Activated naive CD4-positive, alpha-beta T cell treated with anti-CD3 and anti-CD28 coated beads for 36 hours (primary cell): ENCODE results near the gene SRRM2. TPM values are rescaled to one million over a fixed set of nuclear protein-coding genes. Genes with fewer than 3 reads are reported as not detected.

Source experiments
- CTCF ChIA-PET: fragments of 350-600 bp; sonication (Branson Sonifier 250); formaldehyde crosslinking; loops from one replicate; lab custom pipeline; 2021; ENCODE audit warnings: antibody characterized with exemption; lab: Charles Lee
- DNase-seq: peaks from one replicate; pipeline ENCODE4 v3.0.0-alpha.2; 2020
- H3K27ac Mint-ChIP-seq: one replicate; pipeline ENCODE4 v1.8.0; 2021; ENCODE audit warnings: mild to moderate bottlenecking, mixed read lengths
- H3K27me3 Mint-ChIP-seq: one replicate; pipeline ENCODE4 v1.8.0; 2021; ENCODE audit warnings: low read depth, mixed read lengths
- H3K36me3 Mint-ChIP-seq: one replicate; pipeline ENCODE4 v1.8.0; 2021; ENCODE audit warnings: low read depth, mixed read lengths
- H3K4me1 Mint-ChIP-seq: one replicate; pipeline ENCODE4 v1.8.0; 2021; ENCODE audit warnings: low read depth, mixed read lengths
- H3K4me3 Mint-ChIP-seq: one replicate; pipeline ENCODE4 v1.8.0; 2021; ENCODE audit warnings: mild to moderate bottlenecking, moderate library complexity, mixed read lengths
- H3K9me3 Mint-ChIP-seq: one replicate; pipeline ENCODE4 v1.8.0; 2021; ENCODE audit warnings: mixed read lengths
- intact Hi-C: fragments of 100-400 bp; cut with micrococcal nuclease; formaldehyde crosslinking; loops from one replicate; pipeline ENCODE4 v1.15.1; 2023
- total RNA-seq, 2 experiments: library from RNA; stranded (reverse); gene quantifications; one replicate each; pipeline ENCODE4 v1.2.3, GENCODE V29; 2021

SRRM2 gene
- total RNA-seq, 2 experiments from 2014 or later = 607 to 649 TPM

GRCh38 chr16:2710021-2710710 lies 42.3 kb upstream of the SRRM2 start:
- Mint-ChIP-seq H3K27me3 (no peaks in the 10 kb centered on the region), H3K4me1 (peaks cover 4% of the 10 kb centered on the region), H3K9me3 (no peaks in the 10 kb centered on the region), H3K4me3 (no peak overlapping the region), H3K36me3 (peaks cover 6% of the 10 kb centered on the region), H3K27ac (no peak overlapping the region)
- no peak for DNase-seq
- CTCF ChIA-PET = no interaction called here
- intact Hi-C loops = no loop called here

GRCh38 chr16:2710711-2711231 lies 41.7 kb upstream of the SRRM2 start:
- no peak for DNase-seq
- Mint-ChIP-seq H3K9me3 (no peaks in the 10 kb centered on the region), H3K27me3 (no peaks in the 10 kb centered on the region), H3K4me1 (peaks cover 4% of the 10 kb centered on the region), H3K36me3 (peaks cover 6% of the 10 kb centered on the region), H3K27ac (no peak overlapping the region), H3K4me3 (no peak overlapping the region)
- intact Hi-C loops = no loop called here
- CTCF ChIA-PET = no interaction called here

- Mint-ChIP-seq H3K36me3 (peaks cover 6% of the 10 kb centered on the region), H3K4me3 (no peak overlapping the region), H3K27ac (no peak overlapping the region), H3K27me3 (no peaks in the 10 kb centered on the region), H3K4me1 (peaks cover 6% of the 10 kb centered on the region), H3K9me3 (no peaks in the 10 kb centered on the region)
- CTCF ChIA-PET = interaction anchor here (1.0 kb wide), 1 partner anchor 63 kb away, joined by 4 read pairs; no protein-coding TSS in a partner anchor
- DNase-seq = no peak
- intact Hi-C loops = no loop called here
Measured at GRCh38 chr16:2711370-2712062, 40.9 kb upstream of the SRRM2 start.

- no peaks in the 10 kb centered on the region for H3K27me3 Mint-ChIP-seq
- H3K4me1 Mint-ChIP-seq = peaks cover 6% of the 10 kb centered on the region
- CTCF ChIA-PET = interaction anchor here (1.0 kb wide), 1 partner anchor 63 kb away, joined by 4 read pairs; no protein-coding TSS in a partner anchor
- intact Hi-C loops = no loop called here
- H3K27ac Mint-ChIP-seq = no peak overlapping the region
- H3K9me3 Mint-ChIP-seq = no peaks in the 10 kb centered on the region
- no peak for DNase-seq
- H3K4me3 Mint-ChIP-seq = no peak overlapping the region
- H3K36me3 Mint-ChIP-seq = peaks cover 6% of the 10 kb centered on the region
Measured at GRCh38 chr16:2712063-2712441, 40.4 kb upstream of the SRRM2 start.

GRCh38 chr16:2712546-2712945 lies 39.9 kb upstream of the SRRM2 start:
- intact Hi-C loops = no loop called here
- CTCF ChIA-PET = interaction anchor here (1.0 kb wide), 1 partner anchor 64 kb away, joined by 4 read pairs; no protein-coding TSS in a partner anchor
- peaks cover 6% of the 10 kb centered on the region for H3K4me1 Mint-ChIP-seq
- H3K4me3 Mint-ChIP-seq = no peak overlapping the region
- H3K27ac Mint-ChIP-seq = no peak overlapping the region
- no peak for DNase-seq
- peaks cover 6% of the 10 kb centered on the region for H3K36me3 Mint-ChIP-seq
- no peaks in the 10 kb centered on the region for H3K27me3 Mint-ChIP-seq
- no peaks in the 10 kb centered on the region for H3K9me3 Mint-ChIP-seq

GRCh38 chr16:2713523-2713922 lies 38.9 kb upstream of the SRRM2 start:
- Mint-ChIP-seq H3K4me1 (peaks cover 6% of the 10 kb centered on the region), H3K27me3 (no peaks in the 10 kb centered on the region), H3K27ac (no peak overlapping the region), H3K9me3 (no peaks in the 10 kb centered on the region), H3K36me3 (no peaks in the 10 kb centered on the region), H3K4me3 (no peak overlapping the region)
- DNase-seq = no peak
- intact Hi-C loops = no loop called here
- CTCF ChIA-PET = no interaction called here

GRCh38 chr16:2713985-2714774 lies 38.3 kb upstream of the SRRM2 start:
- Mint-ChIP-seq H3K4me1 (peaks cover 6% of the 10 kb centered on the region), H3K27ac (no peak overlapping the region), H3K4me3 (no peak overlapping the region), H3K27me3 (no peaks in the 10 kb centered on the region), H3K9me3 (no peaks in the 10 kb centered on the region), H3K36me3 (no peaks in the 10 kb centered on the region)
- intact Hi-C loops = no loop called here
- CTCF ChIA-PET = no interaction called here
- DNase-seq = no peak

- Mint-ChIP-seq H3K4me1 (peaks cover 6% of the 10 kb centered on the region), H3K27ac (no peak overlapping the region), H3K36me3 (no peaks in the 10 kb centered on the region), H3K4me3 (peak overlapping the region; percentile 4), H3K9me3 (no peaks in the 10 kb centered on the region), H3K27me3 (no peaks in the 10 kb centered on the region)
- CTCF ChIA-PET = no interaction called here
- intact Hi-C loops = no loop called here
- no peak for DNase-seq
Measured at GRCh38 chr16:2715064-2715463, 37.4 kb upstream of the SRRM2 start.

- Mint-ChIP-seq H3K4me3 (no peak overlapping the region), H3K36me3 (no peaks in the 10 kb centered on the region), H3K4me1 (peaks cover 6% of the 10 kb centered on the region), H3K27me3 (no peaks in the 10 kb centered on the region), H3K27ac (no peak overlapping the region), H3K9me3 (no peaks in the 10 kb centered on the region)
- intact Hi-C loops = no loop called here
- CTCF ChIA-PET = no interaction called here
- DNase-seq = peak; percentile 75
Measured at GRCh38 chr16:2715519-2715918, 36.9 kb upstream of the SRRM2 start.

- no peak for DNase-seq
- Mint-ChIP-seq H3K36me3 (no peaks in the 10 kb centered on the region), H3K27ac (no peak overlapping the region), H3K4me1 (peaks cover 6% of the 10 kb centered on the region), H3K4me3 (no peak overlapping the region), H3K9me3 (no peaks in the 10 kb centered on the region), H3K27me3 (no peaks in the 10 kb centered on the region)
- CTCF ChIA-PET = no interaction called here
- intact Hi-C loops = no loop called here
Measured at GRCh38 chr16:2715966-2716885, 36.2 kb upstream of the SRRM2 start.

GRCh38 chr16:2716948-2717347 lies 35.5 kb upstream of the SRRM2 start:
- no peaks in the 10 kb centered on the region for H3K36me3 Mint-ChIP-seq
- H3K27me3 Mint-ChIP-seq = no peaks in the 10 kb centered on the region
- no peak for DNase-seq
- no peak overlapping the region for H3K27ac Mint-ChIP-seq
- peaks cover 6% of the 10 kb centered on the region for H3K4me1 Mint-ChIP-seq
- CTCF ChIA-PET = no interaction called here
- H3K9me3 Mint-ChIP-seq = no peaks in the 10 kb centered on the region
- H3K4me3 Mint-ChIP-seq = no peak overlapping the region
- intact Hi-C loops = no loop called here
